DND-41 (cell line): ENCODE measurements around the gene HINT3.
"Not testable (repeated sequence)": the region's sequence is repeated elsewhere in the genome, so short reads cannot be mapped to it uniquely, and the experiment has no call there.

ENCODE experiments used
- ATAC-seq: fragments of 200-7000 bp; cut with Tn5 transposase; 3 replicates; pipeline ENCODE4 v1.9.1; 2021; ENCODE audit warnings: low read depth; ENCODE audit not compliant: insufficient read depth
- DNase-seq: peaks from one replicate; pipeline ENCODE4 v3.0.0-alpha.2; 2020
- H2AFZ ChIP-seq: 2 replicates; pipeline ENCODE4 v1.6.0; 2012; ENCODE audit warnings: low read depth, low read length
- H3K27ac ChIP-seq: 2 replicates; pipeline ENCODE4 v1.5.1; 2012; ENCODE audit warnings: low read length, inconsistent platforms
- H3K27me3 ChIP-seq: fragments of 200-600 bp; sonication (generic); 2 replicates; pipeline ENCODE4 v1.6.0; 2012; ENCODE audit warnings: low read length, mild to moderate bottlenecking, inconsistent platforms; ENCODE audit not compliant: insufficient read depth, poor library complexity
- H3K36me3 ChIP-seq: 2 replicates; pipeline ENCODE4 v1.5.1; 2012; ENCODE audit warnings: low read length, inconsistent platforms; ENCODE audit not compliant: insufficient read depth
- H3K4me1 ChIP-seq: 2 replicates; pipeline ENCODE4 v1.5.1; 2012; ENCODE audit warnings: mild to moderate bottlenecking, low read length; ENCODE audit not compliant: insufficient read depth
- H3K4me2 ChIP-seq: 2 replicates; pipeline ENCODE4 v1.6.0; 2012; ENCODE audit warnings: mild to moderate bottlenecking, moderate library complexity, low read length, inconsistent platforms; ENCODE audit not compliant: insufficient read depth
- H3K4me3 ChIP-seq, 2 experiments: fragments of 200-600 bp in 1 of 2; shearing (Covaris generic) in 1 of 2; 2 replicates each; pipeline ENCODE4 v1.5.1; 2012 to 2016; ENCODE audit warnings: inconsistent platforms in 2 of 2, low read length in 2 of 2, mild to moderate bottlenecking in 2 of 2, low read depth in 1 of 2, moderate library complexity in 1 of 2
- H3K79me2 ChIP-seq: 2 replicates; pipeline ENCODE4 v1.6.0; 2012; ENCODE audit warnings: low read length, inconsistent platforms; ENCODE audit not compliant: insufficient read depth
- H3K9ac ChIP-seq: 2 replicates; pipeline ENCODE4 v1.6.0; 2012; ENCODE audit warnings: low read depth, mild to moderate bottlenecking, inconsistent platforms, low read length, moderate library complexity
- H3K9me3 ChIP-seq: 2 replicates; pipeline ENCODE4 v1.5.1; 2012; ENCODE audit warnings: low read length, moderate library complexity, mild to moderate bottlenecking, inconsistent platforms; ENCODE audit not compliant: insufficient read depth, severe bottlenecking
- H4K20me1 ChIP-seq: 2 replicates; pipeline ENCODE4 v1.6.0; 2012; ENCODE audit warnings: low read length; ENCODE audit not compliant: insufficient read depth
- CTCF ChIP-seq: IDR thresholded peaks from 2 replicates; pipeline ENCODE4 v1.5.1; 2012; ENCODE audit warnings: borderline replicate concordance, low read length, moderate library complexity, mild to moderate bottlenecking; ENCODE audit not compliant: poor library complexity, severe bottlenecking; ENCODE audit errors: extremely low read depth
- EZH2 ChIP-seq: IDR thresholded peaks from 3 replicates; pipeline ENCODE4 v1.6.1; 2012; ENCODE audit warnings: borderline replicate concordance, low read depth, mild to moderate bottlenecking, moderate library complexity, low read length, inconsistent platforms; ENCODE audit not compliant: severe bottlenecking

The HINT3 gene

GRCh38 chr6:125947615-125948014 is 9.0 kb upstream of the HINT3 start:
- no peak overlapping the region for H2AFZ ChIP-seq
- H3K4me3 ChIP-seq = no peak overlapping the region
- no peaks in the 10 kb centered on the region for H3K36me3 ChIP-seq
- H3K4me1 ChIP-seq = no peaks in the 10 kb centered on the region
- TF ChIP-seq CTCF (no peak), EZH2 (no peak)
- H3K4me2 ChIP-seq = no peak overlapping the region
- H4K20me1 ChIP-seq = no peaks in the 10 kb centered on the region
- no peak overlapping the region for H3K9ac ChIP-seq
- no peak overlapping the region for H3K27ac ChIP-seq
- DNase-seq (no peak), ATAC-seq (no peak)
- peaks cover 4% of the 10 kb centered on the region for H3K27me3 ChIP-seq
- no peaks in the 10 kb centered on the region for H3K79me2 ChIP-seq
- H3K9me3 ChIP-seq = peaks cover 1% of the 10 kb centered on the region

- Histone ChIP-seq H3K79me2 (no peaks in the 10 kb centered on the region), H3K36me3 (no peaks in the 10 kb centered on the region), H3K27me3 (peaks cover 4% of the 10 kb centered on the region), H2AFZ (no peak overlapping the region), H3K9ac (no peak overlapping the region), H4K20me1 (no peaks in the 10 kb centered on the region), H3K27ac (no peak overlapping the region), H3K4me1 (no peaks in the 10 kb centered on the region), H3K9me3 (peaks cover 8% of the 10 kb centered on the region), H3K4me2 (no peak overlapping the region), H3K4me3 (no peak overlapping the region)
- ATAC-seq (no peak), DNase-seq (no peak)
- TF ChIP-seq CTCF (no peak), EZH2 (no peak)
These were observed 8.1 kb upstream of the HINT3 start for GRCh38 chr6:125948455-125948854.

GRCh38 chr6:125949069-125949468 is 7.5 kb upstream of the HINT3 start:
- DNase-seq (no peak), ATAC-seq (no peak)
- TF ChIP-seq EZH2 (no peak), CTCF (no peak)
- no peaks in the 10 kb centered on the region for H3K36me3 ChIP-seq
- H3K4me3 ChIP-seq = no peak overlapping the region
- H3K4me2 ChIP-seq = no peak overlapping the region
- no peak overlapping the region for H3K27ac ChIP-seq
- peaks cover 4% of the 10 kb centered on the region for H3K27me3 ChIP-seq
- peaks cover 8% of the 10 kb centered on the region for H3K9me3 ChIP-seq
- H4K20me1 ChIP-seq = no peaks in the 10 kb centered on the region
- no peak overlapping the region for H3K9ac ChIP-seq
- H3K79me2 ChIP-seq = no peaks in the 10 kb centered on the region
- no peak overlapping the region for H2AFZ ChIP-seq
- H3K4me1 ChIP-seq = no peaks in the 10 kb centered on the region

- H3K27me3 ChIP-seq = peaks cover 4% of the 10 kb centered on the region
- no peak overlapping the region for H3K4me3 ChIP-seq
- H3K4me1 ChIP-seq = no peaks in the 10 kb centered on the region
- H3K9me3 ChIP-seq = peaks cover 8% of the 10 kb centered on the region
- H3K9ac ChIP-seq = no peak overlapping the region
- ATAC-seq (no peak), DNase-seq (no peak)
- H2AFZ ChIP-seq = no peak overlapping the region
- H4K20me1 ChIP-seq = no peaks in the 10 kb centered on the region
- no peaks in the 10 kb centered on the region for H3K36me3 ChIP-seq
- H3K79me2 ChIP-seq = no peaks in the 10 kb centered on the region
- TF ChIP-seq EZH2 (no peak), CTCF (no peak)
- H3K27ac ChIP-seq = no peak overlapping the region
- no peak overlapping the region for H3K4me2 ChIP-seq
These were observed 6.3 kb upstream of the HINT3 start for GRCh38 chr6:125950293-125950692.

- H3K36me3 ChIP-seq, H3K27ac ChIP-seq, H3K9ac ChIP-seq, H4K20me1 ChIP-seq, ATAC-seq, H3K4me3 ChIP-seq, H3K79me2 ChIP-seq, H3K4me1 ChIP-seq, H2AFZ ChIP-seq, H3K27me3 ChIP-seq, H3K4me2 ChIP-seq, DNase-seq, H3K9me3 ChIP-seq: not testable (repeated sequence)
These were observed 5.9 kb upstream of the HINT3 start for GRCh38 chr6:125950716-125951115.
